ENCODE measurements around the gene TOX3.

The TOX3 gene

GRCh38 chr16:52547004-52547833, at the start of gene TOX3:
TSS of gene TOX3 (minus strand) at chr16:52547143. CDS start at chr16:52546723, 420 bp downstream.
- DNase-seq: no peak

- no peak for DNase-seq
These were observed 45.8 kb upstream of the TOX3 start for GRCh38 chr16:52592778-52593177.

- no peak for DNase-seq
These were observed 45.1 kb upstream of the TOX3 start for GRCh38 chr16:52591934-52592592.

GRCh38 chr16:52591471-52591870, 44.5 kb upstream of the TOX3 start:
- DNase-seq: no peak

GRCh38 chr16:52586159-52586558, 39.2 kb upstream of the TOX3 start:
- DNase-seq: no peak

- no peak for DNase-seq
These were observed 37.7 kb upstream of the TOX3 start for GRCh38 chr16:52584354-52585320.

GRCh38 chr16:52581530-52581929, 34.6 kb upstream of the TOX3 start:
- no peak for DNase-seq

GRCh38 chr16:52580488-52580887, 33.5 kb upstream of the TOX3 start:
- DNase-seq: no peak

GRCh38 chr16:52578829-52579498, 32.0 kb upstream of the TOX3 start:
- DNase-seq: no peak

- DNase-seq: no peak
These were observed 31.3 kb upstream of the TOX3 start for GRCh38 chr16:52578007-52578828.

- no peak for DNase-seq
These were observed 30.3 kb upstream of the TOX3 start for GRCh38 chr16:52577130-52577706.

- DNase-seq: no peak
These were observed 26.7 kb upstream of the TOX3 start for GRCh38 chr16:52573365-52574299.

- DNase-seq: no peak
These were observed 25.7 kb upstream of the TOX3 start for GRCh38 chr16:52572656-52573055.

- DNase-seq: no peak
These were observed 23.6 kb upstream of the TOX3 start for GRCh38 chr16:52570495-52571091.

GRCh38 chr16:52569701-52570100, 22.8 kb upstream of the TOX3 start:
- no peak for DNase-seq

- DNase-seq: no peak
These were observed 22.2 kb upstream of the TOX3 start for GRCh38 chr16:52568983-52569690.

GRCh38 chr16:52568495-52568894, 21.6 kb upstream of the TOX3 start:
- DNase-seq: no peak

GRCh38 chr16:52567193-52567592, 20.2 kb upstream of the TOX3 start:
- no peak for DNase-seq

Measured in fibroblast of skin of right biceps (primary cell).